ENCODE measurements around the gene SLU7.

The SLU7 gene

DNA sequence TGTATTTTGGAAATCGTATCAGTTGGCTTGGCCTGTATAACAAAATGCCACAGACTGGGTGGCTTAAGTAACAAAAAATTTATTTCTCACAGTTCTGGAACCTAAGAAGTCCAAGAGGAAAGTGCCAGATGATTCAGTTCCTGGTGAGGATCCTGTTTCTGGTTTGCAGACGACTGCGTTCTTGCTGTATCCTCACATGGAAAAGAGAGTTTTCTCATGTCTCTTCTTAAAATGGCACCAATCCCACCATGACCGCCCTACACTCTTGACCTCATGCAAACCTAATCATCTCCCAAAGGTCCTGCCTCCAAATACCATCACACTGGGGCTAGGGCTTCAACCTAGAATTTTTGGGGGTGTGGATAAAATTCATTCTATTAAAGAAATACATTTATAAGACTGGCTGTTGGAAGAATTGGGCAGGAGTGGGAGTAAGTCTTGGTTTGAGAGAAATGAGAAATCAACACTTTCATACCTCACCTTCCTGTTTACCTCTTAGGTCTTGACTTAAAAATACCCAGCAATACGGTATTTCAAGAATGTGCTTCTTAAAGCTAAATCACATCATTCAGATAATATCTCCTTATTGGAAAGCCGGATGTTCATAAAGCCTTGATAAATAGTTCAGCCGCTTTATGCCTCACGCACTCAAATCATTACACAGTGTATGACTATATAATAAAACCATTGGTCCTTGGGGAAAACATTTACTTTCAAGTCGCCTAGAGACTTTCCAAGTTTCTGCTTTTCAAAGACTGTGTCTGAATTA, 31.5 kb upstream of the SLU7 start:
- no peak for DNase-seq

DNA sequence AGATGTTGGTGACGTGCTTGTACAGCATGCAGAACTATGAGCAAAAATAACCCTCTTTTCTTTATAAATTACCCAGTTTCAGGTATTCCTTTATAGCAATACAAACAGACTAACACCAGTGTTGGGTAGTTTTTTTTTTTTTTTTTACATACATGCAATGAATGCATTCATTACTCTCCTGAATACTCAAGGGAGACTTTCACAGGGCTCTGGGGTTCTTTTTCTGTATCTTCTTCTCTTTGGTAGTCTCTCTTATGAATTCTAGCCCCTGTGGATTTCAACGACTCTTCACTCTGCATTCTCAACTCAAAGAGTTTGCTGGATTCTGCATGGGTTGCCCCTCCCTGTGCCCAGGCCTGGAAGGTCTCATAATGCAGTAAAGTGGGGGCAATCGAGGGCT, 30.6 kb upstream of the SLU7 start:
- no peak for DNase-seq

DNA sequence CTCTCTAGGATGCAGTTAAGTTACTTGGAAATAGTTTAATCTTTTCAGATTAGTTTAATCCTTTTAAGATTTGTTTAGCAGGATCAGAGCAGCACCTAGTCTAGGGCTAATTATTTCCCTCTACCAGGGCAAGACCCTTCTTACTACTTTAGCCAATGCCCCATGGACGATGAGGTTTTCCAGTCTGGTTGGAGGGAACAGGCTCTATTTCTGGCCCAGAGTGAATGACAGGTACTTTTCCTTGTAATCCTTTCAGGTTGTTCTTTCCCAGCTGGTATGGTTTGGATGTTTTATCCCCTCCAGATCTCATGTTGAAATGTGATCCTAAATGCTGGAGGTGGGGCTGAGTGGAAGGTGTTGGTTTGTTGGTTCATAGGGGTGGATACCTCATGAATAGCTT, 30.0 kb upstream of the SLU7 start:
- DNase-seq, result peak; percentile 97

GRCh38 chr5:160445751-160446150, 26.9 kb upstream of the SLU7 start:
- DNase-seq, result no peak

- DNase-seq, result no peak
Measured at GRCh38 chr5:160445132-160445531, 26.3 kb upstream of the SLU7 start.

DNA sequence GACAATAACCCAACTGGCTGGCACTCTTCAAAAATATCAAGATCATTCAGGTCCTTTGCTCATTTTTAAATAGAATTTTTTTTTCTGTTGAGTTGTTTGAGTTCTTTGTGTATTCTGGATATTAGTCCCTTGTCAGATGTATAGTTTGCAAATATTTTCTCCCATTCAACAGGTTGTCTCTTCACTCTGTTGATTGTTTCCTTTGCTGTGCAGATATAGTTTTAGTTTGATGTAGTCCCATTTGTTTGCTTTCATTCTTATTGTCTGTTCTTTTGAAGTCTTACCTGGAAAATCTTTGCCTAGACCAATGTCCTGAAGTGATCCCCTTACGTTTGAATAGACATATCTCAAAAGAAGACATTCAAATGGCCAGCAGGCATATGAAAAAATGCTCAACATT, 25.5 kb upstream of the SLU7 start:
- no peak for DNase-seq

DNA sequence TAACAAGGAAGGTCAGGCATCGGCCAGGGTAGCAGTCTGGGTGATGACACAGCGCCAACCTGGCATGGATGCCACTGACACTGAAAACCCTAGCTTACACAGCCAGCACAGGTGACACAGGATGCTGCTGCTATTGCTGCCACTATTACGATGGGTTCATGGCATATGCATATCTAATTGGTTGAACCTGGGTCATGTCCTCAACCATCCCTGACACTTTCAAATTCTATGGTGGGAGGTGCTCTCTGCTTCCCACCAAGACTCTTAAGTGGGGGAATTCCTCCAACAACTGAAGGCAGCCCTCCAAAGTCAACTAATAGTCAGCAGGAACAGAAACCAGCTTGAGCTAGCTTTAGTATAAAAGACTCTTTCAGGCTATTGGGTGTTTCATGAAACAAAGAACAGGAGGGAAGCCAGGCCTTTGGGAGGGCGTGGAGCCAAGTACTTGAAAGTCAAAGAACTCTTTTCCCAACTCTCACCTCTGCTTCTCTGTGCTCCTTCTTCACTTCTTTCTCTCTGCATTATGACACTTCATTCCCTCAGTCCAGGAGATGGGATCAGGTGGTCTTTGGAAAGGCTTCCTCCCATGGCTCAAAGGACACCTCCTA, 24.0 kb upstream of the SLU7 start:
- DNase-seq, result no peak

DNA sequence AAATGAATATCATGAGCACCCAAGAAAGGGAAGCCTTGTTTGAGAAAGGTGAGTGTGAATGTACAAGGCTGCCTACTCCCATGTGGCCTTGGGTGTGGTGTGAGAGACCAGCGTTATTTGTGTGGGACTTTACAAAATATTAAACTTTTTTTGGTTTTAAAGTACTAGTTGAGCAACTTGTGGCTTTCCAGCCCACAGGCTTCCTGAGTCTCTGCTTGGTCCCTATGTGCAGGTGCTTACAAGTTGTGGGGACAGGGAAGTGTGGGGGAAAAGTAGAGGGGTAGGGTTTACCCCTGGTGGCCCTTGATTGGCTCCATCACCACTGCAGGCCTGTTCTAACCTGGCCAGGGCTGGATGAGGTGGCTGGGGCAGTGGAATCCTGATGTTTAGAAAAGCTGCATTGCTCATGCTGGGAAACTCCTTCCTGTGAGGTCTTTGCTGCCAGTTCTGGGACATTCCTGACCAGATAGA, 22.5 kb upstream of the SLU7 start:
- no peak for DNase-seq

GRCh38 chr5:160439205-160439600, 20.3 kb upstream of the SLU7 start:
- peak; percentile 90 for DNase-seq

DNA sequence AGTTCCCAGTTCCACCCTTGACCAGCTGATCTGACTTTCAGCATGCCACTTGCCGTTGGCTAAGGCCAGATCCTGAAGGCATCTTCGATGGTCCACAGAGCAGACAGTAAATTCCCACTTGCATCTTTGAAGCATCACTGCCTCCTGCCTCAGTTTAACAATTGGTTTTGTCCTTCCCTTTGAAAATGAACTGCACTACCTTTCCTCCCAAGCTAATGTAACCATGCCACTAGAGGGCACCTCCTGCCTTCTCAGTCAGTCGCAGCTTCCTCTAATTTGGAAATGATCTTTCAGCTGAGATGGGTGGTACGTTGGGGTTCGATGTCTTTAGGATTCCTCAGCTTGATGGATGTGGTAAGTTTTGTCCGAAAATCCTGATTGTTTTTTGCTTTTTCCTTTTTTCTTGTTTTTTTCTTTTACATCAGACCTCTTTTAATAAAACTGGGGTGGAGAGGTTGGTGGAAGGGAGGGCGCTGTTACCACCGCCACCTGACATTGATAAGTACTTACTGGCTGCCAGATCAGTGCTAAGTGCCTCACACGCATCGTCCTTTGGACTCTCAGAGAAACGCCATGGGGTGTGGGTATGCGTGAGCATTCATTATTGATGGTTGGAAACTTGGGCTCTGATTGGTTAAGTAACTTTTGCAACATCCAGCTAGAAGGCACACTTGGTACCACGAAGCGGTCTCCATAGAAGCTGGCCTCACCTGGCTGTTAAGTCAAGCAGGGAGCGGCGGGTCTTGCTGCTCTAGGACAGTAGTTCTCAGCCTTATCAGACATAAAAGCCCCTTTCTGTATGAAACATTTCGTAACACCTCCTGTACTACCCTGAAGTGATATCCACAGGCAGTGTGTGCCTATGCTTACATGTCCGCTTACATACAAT, 19.7 kb upstream of the SLU7 start:
- DNase-seq, result peak; percentile 86

DNA sequence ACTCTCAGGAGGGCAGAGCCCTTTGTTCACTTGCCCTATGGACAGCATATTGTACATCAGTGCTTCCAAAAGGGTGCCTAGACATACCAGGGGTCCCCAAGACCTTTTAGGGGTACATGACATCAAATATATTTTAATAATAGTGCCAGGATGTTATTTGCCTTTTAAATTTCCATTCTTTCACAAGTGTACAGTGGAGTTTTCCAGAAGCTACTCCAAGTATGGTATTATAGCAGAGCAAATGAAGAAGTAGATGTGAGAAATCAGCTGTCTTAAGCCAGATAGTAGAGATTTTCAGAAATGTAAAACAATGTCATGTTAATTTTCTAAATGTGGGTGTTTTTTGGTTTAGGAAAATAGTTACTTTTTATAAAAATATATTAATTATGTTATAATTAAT, 18.4 kb upstream of the SLU7 start:
- no peak for DNase-seq

DNA sequence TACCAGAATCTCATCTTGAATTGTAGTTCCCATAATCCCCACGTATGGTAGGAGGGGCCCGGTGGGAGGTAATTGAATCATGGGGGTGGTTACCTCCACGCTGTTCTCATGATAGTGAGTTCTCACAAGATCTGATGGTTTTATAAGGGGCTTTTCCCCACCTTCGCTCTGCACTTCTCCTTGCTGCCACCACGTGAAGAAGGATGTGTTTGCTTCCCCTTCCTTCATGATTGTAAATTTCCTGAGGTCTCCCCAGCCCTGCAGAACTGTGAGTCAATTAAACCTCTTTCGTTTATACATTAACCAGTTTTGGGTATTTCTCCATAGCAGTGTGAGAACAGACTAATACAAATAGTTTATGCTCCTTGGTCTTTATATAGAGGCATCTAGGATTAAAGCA, 17.8 kb upstream of the SLU7 start:
- peak; percentile 16 for DNase-seq

GRCh38 chr5:160436017-160436416, 17.1 kb upstream of the SLU7 start:
- no peak for DNase-seq

- no peak for DNase-seq
Measured at GRCh38 chr5:160435532-160435931, 16.7 kb upstream of the SLU7 start.

GRCh38 chr5:160434022-160434531, 15.2 kb upstream of the SLU7 start:
- peak; percentile 32 for DNase-seq

DNA sequence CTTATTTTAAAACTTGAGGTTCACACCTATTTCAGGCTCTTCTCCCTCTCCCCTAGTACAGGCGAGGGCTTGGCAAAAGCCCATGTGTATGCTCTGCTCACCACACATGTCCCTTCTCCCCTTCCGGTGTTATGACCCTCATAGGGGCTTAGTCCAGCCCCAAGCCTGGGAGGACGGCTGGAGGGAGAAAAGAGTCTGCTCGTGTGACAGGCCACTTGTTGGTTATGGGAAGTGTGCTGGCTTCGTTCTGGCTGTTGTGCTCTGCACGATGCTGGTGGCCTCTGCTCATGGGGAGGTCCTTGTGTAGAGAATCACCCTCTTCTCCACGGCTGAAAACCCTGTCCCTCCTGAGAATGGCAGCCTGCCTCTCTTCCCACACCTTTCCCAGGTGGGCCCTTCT, 13.9 kb upstream of the SLU7 start:
- no peak for DNase-seq

GRCh38 chr5:160432196-160432595, 13.3 kb upstream of the SLU7 start:
- no peak for DNase-seq

DNA sequence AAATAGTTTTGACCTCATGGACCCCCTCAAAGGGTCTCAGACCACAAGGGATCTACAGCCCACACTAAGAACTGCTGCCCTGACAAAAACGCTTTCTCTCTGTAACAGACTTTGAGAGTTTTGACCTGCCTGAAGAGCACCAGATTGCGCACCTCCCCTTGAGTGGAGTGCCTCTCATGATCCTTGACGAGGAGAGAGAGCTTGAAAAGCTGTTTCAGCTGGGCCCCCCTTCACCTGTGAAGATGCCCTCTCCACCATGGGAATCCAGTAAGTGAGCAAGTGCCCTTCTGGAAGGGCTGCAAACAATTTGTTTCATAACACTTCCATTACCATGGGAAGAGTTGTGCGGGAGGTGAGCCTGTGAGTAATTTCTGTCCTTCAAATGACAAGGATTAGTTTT, 8.7 kb upstream of the SLU7 start:
- DNase-seq, result no peak

- DNase-seq, result peak; percentile 20
Measured at GRCh38 chr5:160423099-160423498, 4.2 kb upstream of the SLU7 start.

GRCh38 chr5:160421625-160422258, 2.9 kb upstream of the SLU7 start, which contains the start of gene PTTG1:
TSS of gene PTTG1 (plus strand) at chr5:160421855. CDS start at chr5:160422313, 458 bp downstream.
- peak; percentile 98 for DNase-seq

- DNase-seq, result no peak
Measured at GRCh38 chr5:160420331-160420610, 1.4 kb upstream of the SLU7 start.

DNA sequence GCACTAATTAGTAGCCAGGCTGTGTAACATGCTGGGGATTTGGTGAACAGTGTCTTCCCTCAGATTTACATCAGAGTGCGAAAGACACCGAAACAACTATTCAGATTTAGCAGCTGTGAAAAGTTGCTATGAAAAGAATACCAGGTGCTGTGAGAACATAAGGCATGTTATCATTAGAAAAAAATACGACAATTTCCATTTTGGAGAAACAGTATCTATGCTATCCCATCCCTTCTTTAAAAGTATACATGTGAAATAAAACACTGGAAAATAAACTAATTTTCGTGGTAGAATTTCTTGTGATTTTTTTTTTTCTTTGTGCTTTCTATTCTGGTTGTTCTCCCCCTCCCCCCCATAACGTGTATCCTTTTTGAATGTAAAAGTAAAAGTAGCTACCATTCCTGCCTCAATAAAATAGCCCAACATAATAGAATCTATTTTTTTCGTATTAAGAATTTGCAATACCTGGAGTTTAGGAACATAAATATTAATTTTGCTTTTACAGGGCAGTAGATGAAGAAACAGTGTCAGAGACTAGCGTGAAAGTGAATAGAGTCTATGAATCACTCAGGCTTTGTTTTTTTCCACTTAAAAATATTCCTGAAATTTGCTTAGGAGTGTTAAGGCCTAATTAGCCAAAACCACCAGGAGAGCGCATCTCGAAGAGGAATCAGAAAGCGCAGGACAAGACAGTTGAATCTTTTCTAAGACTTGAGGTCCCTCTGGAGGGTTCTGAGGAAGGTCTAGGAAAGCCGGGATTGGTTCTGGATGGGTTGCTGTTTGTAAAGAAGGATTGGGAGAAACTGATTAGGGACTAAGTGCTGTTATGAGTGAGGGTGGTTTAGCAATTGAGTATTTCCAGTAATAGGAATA, 813 bp upstream of the SLU7 start:
- peak; percentile 67 for DNase-seq
